Measurements from ENCODE around the gene SLC17A6.

Gene SLC17A6

GRCh38 chr11:22349491-22349890, 11.3 kb downstream of the SLC17A6 start:
- Histone ChIP-seq H3K4me3 (ENCODE audit: low read length) (no peak overlapping the region), H2AFZ (ENCODE audit: low read length) (no peak overlapping the region), H4K20me1 (ENCODE audit: insufficient read depth, low read length) (no peaks in the 10 kb centered on the region), H3F3A (ENCODE audit: insufficient read depth, low read length) (no peaks in the 10 kb centered on the region), H3K79me2 (ENCODE audit: low read length) (no peaks in the 10 kb centered on the region), H3K4me2 (ENCODE audit: low read depth, low read length) (no peak overlapping the region), H3K27me3 (replicated peaks; ENCODE audit: insufficient read depth, low read length) (no peaks in the 10 kb centered on the region), H3K9me3 (replicated peaks; ENCODE audit: insufficient read depth, low read length) (no peaks in the 10 kb centered on the region), H3K36me3 (replicated peaks; ENCODE audit: insufficient read depth, low read length) (no peaks in the 10 kb centered on the region), H3K4me1 (ENCODE audit: low read length) (no peaks in the 10 kb centered on the region), H3K9ac (ENCODE audit: low read length) (no peak overlapping the region), H3K9me2 (replicated peaks; ENCODE audit: insufficient read depth, low read length) (no peaks in the 10 kb centered on the region), H3K27ac (ENCODE audit: low read length) (no peak overlapping the region)
- TF ChIP-seq EZH2 (optimal IDR thresholded peaks at IDR 0.05; ENCODE audit: low read depth, low read length) (no peak), EZH2phosphoT487 (IDR thresholded peaks at IDR 0.05; ENCODE audit: low read length) (no peak), CTCF (IDR thresholded peaks at IDR 0.05; ENCODE audit: low read length) (no peak)
- no peak for DNase-seq

- Histone ChIP-seq H3K79me2 (ENCODE audit: low read length) (no peaks in the 10 kb centered on the region), H3K9me2 (replicated peaks; ENCODE audit: insufficient read depth, low read length) (no peaks in the 10 kb centered on the region), H3K27ac (ENCODE audit: low read length) (no peak overlapping the region), H3K4me2 (ENCODE audit: low read depth, low read length) (no peak overlapping the region), H4K20me1 (ENCODE audit: insufficient read depth, low read length) (no peaks in the 10 kb centered on the region), H3F3A (ENCODE audit: insufficient read depth, low read length) (no peaks in the 10 kb centered on the region), H3K36me3 (replicated peaks; ENCODE audit: insufficient read depth, low read length) (no peaks in the 10 kb centered on the region), H2AFZ (ENCODE audit: low read length) (no peak overlapping the region), H3K9me3 (replicated peaks; ENCODE audit: insufficient read depth, low read length) (no peaks in the 10 kb centered on the region), H3K4me3 (ENCODE audit: low read length) (no peak overlapping the region), H3K27me3 (replicated peaks; ENCODE audit: insufficient read depth, low read length) (no peaks in the 10 kb centered on the region), H3K4me1 (ENCODE audit: low read length) (no peaks in the 10 kb centered on the region), H3K9ac (ENCODE audit: low read length) (no peak overlapping the region)
- no peak for DNase-seq
- TF ChIP-seq EZH2phosphoT487 (IDR thresholded peaks at IDR 0.05; ENCODE audit: low read length) (no peak), CTCF (IDR thresholded peaks at IDR 0.05; ENCODE audit: low read length) (no peak), EZH2 (optimal IDR thresholded peaks at IDR 0.05; ENCODE audit: low read depth, low read length) (no peak)
These were observed 21.1 kb downstream of the SLC17A6 start for GRCh38 chr11:22359295-22359694.

- Histone ChIP-seq H3K4me1 (ENCODE audit: low read length) (no peaks in the 10 kb centered on the region), H3K4me2 (ENCODE audit: low read depth, low read length) (no peak overlapping the region), H4K20me1 (ENCODE audit: insufficient read depth, low read length) (no peaks in the 10 kb centered on the region), H3K4me3 (ENCODE audit: low read length) (no peak overlapping the region), H3F3A (ENCODE audit: insufficient read depth, low read length) (no peaks in the 10 kb centered on the region), H3K36me3 (replicated peaks; ENCODE audit: insufficient read depth, low read length) (no peaks in the 10 kb centered on the region), H3K9ac (ENCODE audit: low read length) (no peak overlapping the region), H3K9me2 (replicated peaks; ENCODE audit: insufficient read depth, low read length) (no peaks in the 10 kb centered on the region), H3K27me3 (replicated peaks; ENCODE audit: insufficient read depth, low read length) (no peaks in the 10 kb centered on the region), H2AFZ (ENCODE audit: low read length) (no peak overlapping the region), H3K27ac (ENCODE audit: low read length) (no peak overlapping the region), H3K9me3 (replicated peaks; ENCODE audit: insufficient read depth, low read length) (no peaks in the 10 kb centered on the region), H3K79me2 (ENCODE audit: low read length) (no peaks in the 10 kb centered on the region)
- TF ChIP-seq EZH2phosphoT487 (IDR thresholded peaks at IDR 0.05; ENCODE audit: low read length) = no peak
- no peak for TF ChIP-seq EZH2 (optimal IDR thresholded peaks at IDR 0.05; ENCODE audit: low read depth, low read length)
- no peak for TF ChIP-seq CTCF (IDR thresholded peaks at IDR 0.05; ENCODE audit: low read length)
- no peak for DNase-seq
These were observed 33.0 kb downstream of the SLC17A6 start for GRCh38 chr11:22371160-22371559.

Data from MM.1S (cell line).